RPMI7951 (cell line): ENCODE measurements around the gene PGBD5. TPM values are rescaled to one million over a fixed set of nuclear protein-coding genes. Genes with fewer than 3 reads are reported as not detected.
A peak's percentile ranks its signal among the peaks of the same experiment; 100 is the strongest.

Experiments
- DNase-seq: peaks from one replicate; pipeline ENCODE4 v3.0.0-alpha.2; 2012; ENCODE audit warnings: low read depth
- total RNA-seq: library from RNA; depleted of rRNA; stranded (reverse); fragments of >200 nt; shearing (Covaris generic); gene quantifications from 2 replicates; pipeline ENCODE4 v1.2.3, GENCODE V29; 2014

The PGBD5 gene
- total RNA-seq, 1 experiment from 2014 or later = under 0.01 TPM

DNA sequence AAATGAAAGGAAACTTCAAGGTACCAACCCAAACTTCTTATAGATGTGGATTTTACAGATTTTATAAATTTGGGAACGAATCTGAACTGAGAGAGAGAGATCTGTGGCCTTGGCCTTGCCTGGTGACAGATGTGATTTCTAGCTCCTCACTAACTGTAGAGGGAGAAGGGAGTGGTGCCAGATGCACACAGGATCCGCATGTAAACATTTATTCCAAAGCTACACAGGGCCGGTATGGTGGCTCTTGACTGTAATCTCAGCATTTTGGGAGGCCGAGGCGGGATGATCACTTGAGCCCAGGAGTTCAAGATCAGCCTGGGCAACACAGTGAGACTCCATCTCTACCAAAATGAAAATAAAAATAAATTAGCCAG, 77.1 kb downstream of the PGBD5 start:
- no peak for DNase-seq

DNA sequence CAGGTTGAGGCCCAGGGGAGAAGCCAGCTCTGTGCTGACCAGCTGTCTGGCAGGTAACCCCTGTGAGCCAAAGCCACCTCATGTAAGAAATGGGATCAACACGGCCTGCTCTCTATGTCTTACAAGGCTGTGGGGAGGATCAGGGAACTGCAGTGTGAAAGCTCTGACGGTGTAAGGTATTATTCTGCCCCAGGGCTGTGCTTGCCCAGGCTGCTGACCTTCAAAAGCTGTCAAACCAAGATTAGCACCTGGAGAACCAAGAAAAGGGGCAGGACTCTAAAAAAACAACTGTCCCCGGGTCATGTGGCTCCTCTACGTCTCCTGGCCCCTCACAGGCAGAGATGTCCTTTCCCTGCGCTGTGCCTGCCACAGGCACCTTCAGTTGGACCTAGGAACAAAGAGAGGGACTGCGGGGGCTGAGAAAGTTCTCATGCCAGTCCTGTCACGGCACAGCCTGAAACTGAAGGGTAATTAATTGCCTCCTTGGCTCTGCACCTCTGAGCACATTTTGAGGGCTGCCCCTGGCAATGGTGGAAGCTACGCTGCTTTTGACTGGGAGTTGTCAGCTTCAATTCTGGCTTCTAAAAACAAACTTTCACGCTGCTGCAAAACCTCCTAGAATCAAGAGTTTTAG, 77.6 kb downstream of the PGBD5 start:
- DNase-seq = no peak

DNA sequence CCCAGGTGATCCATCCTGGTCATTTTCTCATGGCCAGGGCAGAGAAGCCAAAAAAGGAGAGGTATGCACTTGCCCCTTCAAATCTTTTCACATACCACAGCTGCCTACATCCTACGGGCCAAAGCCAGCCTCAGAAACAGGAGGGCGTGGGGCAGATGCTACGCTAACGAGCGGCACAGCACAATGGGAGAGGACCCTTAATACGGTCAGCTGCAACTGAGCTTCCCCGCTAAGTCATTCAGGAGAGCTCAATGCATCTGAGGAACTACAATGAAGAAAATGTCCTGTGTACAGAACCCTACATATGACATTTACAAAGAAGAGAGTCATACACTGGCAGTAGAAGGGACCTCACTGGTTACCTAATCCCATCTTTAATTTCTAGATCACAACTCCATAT, 78.2 kb downstream of the PGBD5 start:
- no peak for DNase-seq

GRCh38 chr1:230345139-230345885, 80.8 kb downstream of the PGBD5 start:
- DNase-seq = no peak

DNA sequence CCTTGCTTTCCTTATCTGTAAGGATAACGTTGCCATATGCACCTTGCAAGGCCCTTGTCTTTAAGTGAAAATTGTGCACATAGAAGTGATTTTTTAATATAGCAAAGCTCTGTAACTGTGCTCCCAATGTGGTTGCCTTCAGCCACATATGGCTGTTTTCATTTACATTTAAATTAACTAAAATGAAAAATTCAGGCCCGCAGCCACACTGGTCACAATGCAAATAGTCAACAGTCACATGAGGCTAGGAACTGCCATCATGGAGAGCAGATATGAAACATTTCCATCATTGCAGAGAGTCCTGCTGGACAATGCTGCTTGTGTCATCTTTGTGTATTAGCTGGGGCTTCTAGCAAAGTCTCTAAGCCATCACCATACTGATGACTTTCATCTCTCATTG, 83.4 kb downstream of the PGBD5 start:
- no peak for DNase-seq

- no peak for DNase-seq
These were observed 84.1 kb downstream of the PGBD5 start for GRCh38 chr1:230342019-230342418.

DNA sequence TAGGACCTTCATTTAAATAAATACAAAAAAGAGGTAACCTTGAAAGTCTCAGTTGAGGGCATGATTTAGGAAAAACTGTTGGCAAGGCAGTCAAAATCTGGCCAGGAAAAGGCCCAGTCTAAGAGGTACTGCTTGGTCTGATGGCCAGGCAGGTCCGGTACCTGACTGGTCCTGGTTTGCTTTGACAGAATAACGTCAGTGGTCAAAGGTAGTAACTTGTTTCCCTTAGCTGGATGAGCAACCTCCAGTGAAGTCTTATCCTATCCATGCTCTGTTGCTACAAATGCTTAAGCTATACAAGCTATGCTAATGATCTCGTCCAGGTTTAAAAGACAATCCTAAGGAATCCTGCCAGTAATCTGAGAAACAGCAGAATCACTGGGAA, 85.0 kb downstream of the PGBD5 start:
- no peak for DNase-seq

DNA sequence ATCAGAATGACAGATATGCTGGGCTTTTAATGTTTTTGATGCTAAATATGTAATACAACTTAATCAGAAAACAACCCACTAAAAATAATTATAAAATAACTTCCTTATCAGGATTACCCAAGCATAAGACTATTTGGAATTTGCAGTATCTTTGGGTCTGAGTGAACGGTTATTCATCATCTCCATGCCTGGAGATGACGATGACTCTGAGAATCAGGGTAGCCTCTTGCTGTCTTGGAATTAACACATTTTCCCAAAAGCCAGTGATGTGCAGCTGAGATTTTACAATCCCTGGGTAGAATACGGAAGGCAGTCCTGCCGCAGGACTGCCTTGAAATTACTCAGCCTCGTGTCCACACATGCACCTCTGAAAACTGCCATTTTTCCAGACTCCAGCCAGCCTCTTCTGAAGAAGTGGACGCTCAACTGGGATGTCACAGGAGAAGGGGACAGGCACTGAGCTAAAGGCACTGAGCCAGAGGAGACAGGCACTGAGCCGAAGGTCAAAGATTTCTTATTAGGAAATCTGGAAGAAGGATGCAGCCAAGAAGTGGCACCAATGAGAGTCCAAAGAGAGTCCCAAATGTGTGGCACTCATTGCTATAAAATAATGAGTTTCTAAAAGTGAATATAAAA, 85.5 kb downstream of the PGBD5 start:
- DNase-seq = no peak

DNA sequence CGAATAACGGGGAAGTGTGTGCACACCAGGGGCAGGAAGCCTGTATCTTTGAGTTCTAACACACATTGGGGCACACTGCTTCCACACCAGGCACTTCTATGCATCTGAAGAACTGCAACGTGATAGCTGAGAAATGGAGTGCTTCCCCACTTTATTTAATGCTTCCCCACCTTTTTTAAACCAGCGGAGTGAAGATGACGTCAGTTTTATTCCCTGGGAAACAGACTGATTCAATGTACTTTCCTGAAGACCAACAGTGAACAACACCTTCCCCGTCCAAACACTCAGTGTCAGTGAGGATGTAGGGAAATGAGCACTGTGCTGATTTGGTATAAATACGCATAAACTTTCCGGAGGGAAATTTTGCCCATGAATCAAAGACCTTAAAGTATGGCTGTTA, 87.1 kb downstream of the PGBD5 start:
- DNase-seq = no peak

DNA sequence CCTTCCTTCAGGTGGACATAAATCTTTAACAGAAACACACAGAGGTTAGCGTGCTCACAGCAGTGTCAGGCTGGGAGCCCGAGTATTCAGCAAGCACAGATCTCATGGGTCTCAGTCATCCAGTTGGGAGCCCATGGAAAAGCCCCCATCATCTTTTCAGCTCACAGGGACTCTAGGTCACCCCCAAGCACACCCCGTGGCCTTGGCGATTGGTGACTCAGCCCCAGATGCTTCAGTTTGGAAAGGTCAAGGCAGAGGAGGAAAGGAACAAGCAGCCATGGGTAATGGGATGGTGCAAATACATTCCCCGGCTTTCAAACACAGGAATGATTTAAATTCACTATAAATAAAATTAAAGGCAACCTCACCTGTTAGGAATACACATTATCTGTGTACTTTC, 88.9 kb downstream of the PGBD5 start:
- no peak for DNase-seq

DNA sequence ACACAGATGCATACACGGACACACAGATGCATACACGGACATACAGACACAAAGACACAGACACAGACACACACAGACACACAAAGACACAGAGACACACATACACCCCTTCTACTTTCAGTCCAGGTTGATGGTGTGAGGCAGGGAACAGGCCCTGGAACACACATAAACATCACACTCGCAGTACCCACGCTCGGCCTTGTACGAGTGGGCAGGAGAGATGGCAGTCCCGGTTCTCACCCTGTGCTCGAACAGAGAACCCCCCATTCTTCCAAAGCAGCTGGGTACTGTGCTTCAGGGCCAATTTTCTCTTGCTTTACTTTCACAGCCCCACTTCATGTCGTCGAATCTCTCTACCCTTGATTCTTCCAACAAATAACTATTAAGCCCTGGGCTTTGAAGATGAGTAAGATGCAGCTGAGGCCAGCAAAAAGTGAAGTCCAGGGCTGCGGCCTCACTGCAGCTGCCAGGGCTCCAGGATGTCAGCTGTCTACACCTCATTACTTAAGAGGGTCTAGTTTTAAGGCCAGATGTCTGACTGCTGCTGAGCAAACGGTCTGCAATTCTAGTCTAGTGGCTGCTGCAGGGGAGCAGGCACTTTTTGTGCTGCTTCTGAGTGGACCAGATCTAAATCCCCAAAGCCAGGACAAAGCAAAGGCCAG, 90.1 kb downstream of the PGBD5 start:
- peak; percentile 14 for DNase-seq

DNA sequence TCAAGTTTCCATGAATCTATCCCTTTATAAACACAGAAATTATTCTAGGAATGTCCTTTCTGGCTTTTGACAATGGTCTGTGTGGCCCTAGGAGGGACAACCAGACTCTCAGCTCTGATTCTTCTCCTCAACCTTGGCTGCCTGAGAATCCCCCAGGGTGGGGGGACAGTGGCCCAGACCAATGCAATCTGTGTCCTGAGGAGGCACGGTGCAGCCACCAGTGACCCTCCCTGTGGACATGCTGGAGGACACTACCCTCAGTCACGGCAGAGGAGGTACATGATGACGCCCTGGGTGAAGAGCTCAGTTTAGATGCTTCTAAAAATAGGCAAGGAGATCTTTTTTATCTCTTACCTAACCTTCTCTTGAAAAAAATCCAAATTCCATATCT, 91.7 kb downstream of the PGBD5 start:
- DNase-seq = no peak

- no peak for DNase-seq
These were observed 92.3 kb downstream of the PGBD5 start for GRCh38 chr1:230333590-230334446.

DNA sequence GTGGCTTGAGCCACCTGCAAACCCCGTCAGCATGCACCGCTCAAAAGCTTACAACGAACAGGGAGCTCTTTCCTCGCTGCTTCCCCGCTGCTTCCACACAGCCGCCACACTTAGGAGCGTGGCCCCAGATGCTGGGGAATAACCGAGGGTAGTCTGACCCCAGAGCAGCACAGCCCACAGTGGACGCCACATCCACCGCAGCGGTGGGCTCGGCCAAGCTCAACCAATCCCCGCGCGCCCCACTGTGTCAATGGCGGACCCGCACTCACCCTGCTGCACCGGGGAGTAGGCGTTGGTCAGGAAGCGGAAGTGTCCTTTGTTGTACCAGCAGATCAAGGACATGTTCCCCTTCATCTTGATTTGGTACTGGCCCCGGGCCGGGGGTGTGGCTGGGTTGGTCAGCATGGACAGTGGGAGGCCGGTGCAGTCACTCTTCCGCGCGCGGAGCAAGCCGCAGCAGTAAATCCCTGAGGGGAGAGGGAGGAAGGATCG, 93.5 kb downstream of the PGBD5 start:
- DNase-seq = no peak

GRCh38 chr1:230332061-230332460, 94.1 kb downstream of the PGBD5 start:
- DNase-seq = no peak

DNA sequence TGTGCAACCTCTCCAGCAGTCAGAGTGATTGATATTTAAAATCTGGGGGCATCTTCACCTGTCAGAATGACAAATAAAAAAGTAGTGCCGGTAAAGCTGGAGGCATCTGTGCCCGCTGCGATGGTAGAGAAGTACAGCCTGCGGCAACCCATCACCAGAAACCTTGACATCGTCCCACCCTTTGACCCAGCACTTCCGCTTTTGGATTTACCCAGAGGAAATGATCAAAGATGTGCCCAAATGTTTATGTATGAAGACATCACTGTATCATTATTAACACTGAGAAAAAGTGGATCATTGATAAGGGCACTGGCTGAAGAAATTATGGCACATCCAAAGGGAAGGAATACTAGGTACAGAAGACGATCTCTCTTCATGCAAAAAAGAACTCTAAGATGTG, 96.0 kb downstream of the PGBD5 start:
- DNase-seq = no peak

- peak; percentile 46 for DNase-seq
These were observed 97.7 kb downstream of the PGBD5 start for GRCh38 chr1:230328342-230329015.

GRCh38 chr1:230327892-230328284, 98.2 kb downstream of the PGBD5 start:
- DNase-seq = peak; percentile 63

- DNase-seq = no peak
These were observed 98.9 kb downstream of the PGBD5 start for GRCh38 chr1:230326971-230327891.

DNA sequence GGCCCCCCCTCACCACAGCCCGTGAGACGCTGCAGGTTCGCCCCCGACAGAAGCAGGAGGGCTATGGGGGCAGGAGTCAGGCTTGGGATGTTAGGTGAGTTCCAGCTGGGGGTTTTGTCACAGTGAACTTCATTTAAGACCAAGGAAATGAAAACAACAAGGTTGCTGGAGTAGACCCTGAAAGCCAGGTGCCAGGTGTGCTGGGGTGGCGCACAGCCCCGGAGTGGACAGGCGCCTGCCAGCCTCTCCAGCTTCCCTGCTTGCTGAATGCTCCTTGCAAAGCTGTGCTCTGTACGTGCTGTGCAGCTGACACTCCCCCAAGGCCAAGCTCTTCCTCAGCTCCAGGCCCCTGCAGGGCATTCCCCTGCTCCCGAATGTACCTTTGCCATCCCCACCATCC, 102.4 kb downstream of the PGBD5 start:
- DNase-seq = no peak
